ENCODE data around the gene ST3GAL6. TPM values are rescaled to one million over a fixed set of nuclear protein-coding genes. Genes with fewer than 3 reads are reported as not detected.

The ST3GAL6 gene
- total and polyA plus RNA-seq, 2 of the 8 experiments (the other 6 are each of a cell fraction or from before 2014, with no cell fraction given) = 3.3 to 6.1 TPM

DNA sequence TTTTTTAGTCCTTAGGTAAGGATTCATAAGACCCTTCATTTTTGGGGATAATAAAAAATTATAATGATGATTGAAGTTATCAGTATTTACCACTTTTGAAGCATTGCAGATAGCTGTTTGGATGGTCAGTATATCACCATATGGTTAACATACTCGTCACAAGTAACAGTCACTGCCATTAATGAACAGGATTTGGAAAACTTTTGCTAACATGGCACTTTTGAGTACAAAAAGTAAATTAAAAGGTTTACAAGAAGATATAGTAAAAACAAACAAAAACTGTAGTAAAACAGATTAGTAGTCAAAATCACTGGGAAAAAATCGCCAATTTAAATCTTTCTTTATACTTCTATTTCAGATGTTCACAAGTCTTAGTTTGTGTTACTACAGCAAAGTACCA, 37.8 kb upstream of the ST3GAL6 start:
- H3K4me3 ChIP-seq (ENCODE audit: extremely low read depth in 1 of 4, insufficient read depth in 2 of 4, low read depth in 3 of 4, low read length in 4 of 4) = no peak overlapping the region
- no peak overlapping the region for H3K23ac ChIP-seq (ENCODE audit: insufficient read length)
- H2AFZ ChIP-seq (ENCODE audit: low read length) = no peak overlapping the region
- H4K20me1 ChIP-seq (replicated peaks in 1 of 2; ENCODE audit: control insufficient read depth in 1 of 2, insufficient read depth in 2 of 2, low read length in 2 of 2) = no peaks in the 10 kb centered on the region
- H4K5ac ChIP-seq (ENCODE audit: insufficient read length, low read depth, low read length) = no peak overlapping the region
- H3K79me2 ChIP-seq (ENCODE audit: control insufficient read depth in 1 of 2, insufficient read depth in 2 of 2, low read length in 2 of 2) = no peaks in the 10 kb centered on the region
- no peak overlapping the region for H4K91ac ChIP-seq (replicated peaks; ENCODE audit: insufficient read length, low read length)
- H3K9ac ChIP-seq (replicated peaks in 1 of 4; ENCODE audit: extremely low read depth in 1 of 4, low read depth in 3 of 4, low read length in 3 of 4) = no peak overlapping the region
- H2AK5ac ChIP-seq (ENCODE audit: low read depth, low read length) = no peak overlapping the region
- DNase-seq (ENCODE audit: low read depth in 1 of 2, low spot score in 2 of 2) = no peak
- H3K18ac ChIP-seq (ENCODE audit: extremely low read depth, low read length) = no peak overlapping the region
- H3K36me3 ChIP-seq (ENCODE audit: control insufficient read depth in 2 of 4, insufficient read depth in 4 of 4, low read length in 3 of 4) = no peaks in the 10 kb centered on the region
- H4K8ac ChIP-seq (ENCODE audit: extremely low read depth, insufficient read depth, low read length) = no peak overlapping the region
- WGBS, 2 experiments (ENCODE audit: extremely low coverage in 1 of 2, insufficient coverage in 1 of 2, insufficient read length in 1 of 2, insufficient replicate concordance in 2 of 2, low coverage in 1 of 2, low lambda C conversion rate in 2 of 2, missing lambda C conversion rate in 1 of 2) = 83% methylated on average over 2 of the region's 2 CpGs; no CpG with 5 or more reads in 1 of the 2 experiments
- ChIA-PET POLR2A (ENCODE audit: partially characterized antibody) (no interaction called here), CTCF (ENCODE audit: partially characterized antibody) (no interaction called here)
- H3K23me2 ChIP-seq (ENCODE audit: low read depth, low read length) = no peaks in the 10 kb centered on the region
- H2BK20ac ChIP-seq (ENCODE audit: low read length) = no peak overlapping the region
- peaks cover 0 to 16% (median 2%) of the 10 kb centered on the region in 4 experiments; a peak in 2 of 7 replicates for H3K4me1 ChIP-seq (replicated peaks in 1 of 4; ENCODE audit: control insufficient read depth in 3 of 4, insufficient read depth in 4 of 4, low read length in 3 of 4)
- H3K56ac ChIP-seq (replicated peaks; ENCODE audit: insufficient read length, low read depth, low read length) = no peak overlapping the region
- no peak overlapping the region for H2BK12ac ChIP-seq (ENCODE audit: low read depth, low read length)
- H3K27me3 ChIP-seq (replicated peaks in 1 of 4; ENCODE audit: control insufficient read depth in 3 of 4, extremely low read depth in 1 of 4, insufficient read depth in 3 of 4, low read length in 3 of 4) = no peaks in the 10 kb centered on the region; a peak in 1 of 7 replicates
- H2BK5ac ChIP-seq (ENCODE audit: low read depth, low read length) = no peak overlapping the region
- no peak overlapping the region for H3K27ac ChIP-seq (ENCODE audit: low read depth, low read length)
- FAIRE-seq = no peak
- H3K4me2 ChIP-seq (ENCODE audit: insufficient read depth in 1 of 2, low read depth in 2 of 2, low read length in 2 of 2) = no peak overlapping the region
- no peak overlapping the region for H2BK120ac ChIP-seq (replicated peaks; ENCODE audit: low read depth, low read length)
- no peak overlapping the region for H3K14ac ChIP-seq (ENCODE audit: insufficient read length)
- H3K79me1 ChIP-seq (ENCODE audit: low read depth, low read length) = no peaks in the 10 kb centered on the region
- H3K9me3 ChIP-seq (ENCODE audit: insufficient read depth in 2 of 2, low read depth in 1 of 2, low read length in 1 of 2) = no peaks in the 10 kb centered on the region
- no peak overlapping the region for H3K4ac ChIP-seq (replicated peaks; ENCODE audit: insufficient read length, low read depth, low read length)
- no peak overlapping the region for H2BK15ac ChIP-seq (ENCODE audit: low read length)
- TF ChIP-seq TBP (IDR thresholded peaks at IDR 0.05; ENCODE audit: low read depth, low read length) (no peak), SUZ12 (IDR thresholded peaks at IDR 0.05; ENCODE audit: low read length) (no peak), SP2 (IDR thresholded peaks at IDR 0.05; ENCODE audit: low read length) (no peak), RXRA (IDR thresholded peaks at IDR 0.05; ENCODE audit: insufficient read depth, low read depth, low read length) (no peak), KDM4A (IDR thresholded peaks at IDR 0.05; ENCODE audit: low read depth, low read length, severe bottlenecking) (no peak), EGR1 (IDR thresholded peaks at IDR 0.05; ENCODE audit: borderline replicate concordance, low read depth, low read length) (no peak), ASH2L (IDR thresholded peaks at IDR 0.05; ENCODE audit: low read length) (no peak), SIX5 (IDR thresholded peaks at IDR 0.05; ENCODE audit: low read depth, low read length) (no peak), RBBP5 (IDR thresholded peaks at IDR 0.05; ENCODE audit: borderline replicate concordance, low read depth, low read length) (no peak), POU5F1 (IDR thresholded peaks at IDR 0.05; ENCODE audit: low read depth, low read length) (no peak), JUN (IDR thresholded peaks at IDR 0.05; ENCODE audit: low read depth, low read length) (no peak)
- TF ChIP-seq, protein P1, sequence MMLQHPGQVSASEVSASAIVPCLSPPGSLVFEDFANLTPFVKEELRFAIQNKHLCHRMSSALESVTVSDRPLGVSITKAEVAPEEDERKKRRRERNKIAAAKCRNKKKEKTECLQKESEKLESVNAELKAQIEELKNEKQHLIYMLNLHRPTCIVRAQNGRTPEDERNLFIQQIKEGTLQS (IDR thresholded peaks at IDR 0.05; ENCODE audit: insufficient read depth, low read depth, low read length) = no peak
- TF ChIP-seq, protein P2, sequence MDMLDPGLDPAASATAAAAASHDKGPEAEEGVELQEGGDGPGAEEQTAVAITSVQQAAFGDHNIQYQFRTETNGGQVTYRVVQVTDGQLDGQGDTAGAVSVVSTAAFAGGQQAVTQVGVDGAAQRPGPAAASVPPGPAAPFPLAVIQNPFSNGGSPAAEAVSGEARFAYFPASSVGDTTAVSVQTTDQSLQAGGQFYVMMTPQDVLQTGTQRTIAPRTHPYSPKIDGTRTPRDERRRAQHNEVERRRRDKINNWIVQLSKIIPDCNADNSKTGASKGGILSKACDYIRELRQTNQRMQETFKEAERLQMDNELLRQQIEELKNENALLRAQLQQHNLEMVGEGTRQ (IDR thresholded peaks at IDR 0.05; ENCODE audit: low read length) = no peak
